ENCODE data around the gene ESX1.

- TF ChIP-seq CTCF (IDR thresholded peaks at IDR 0.05) (no peak), EZH2 (IDR thresholded peaks at IDR 0.05) (peak; percentile 82), EZH2phosphoT487 (IDR thresholded peaks at IDR 0.05) (peak; percentile 80)
Observed at GRCh38 chrX:104254442-104255115, at the start of gene ESX1.
